IPS-15b (cell line): ENCODE results near the gene POLDIP3.

Experiments used
- H3K27me3 ChIP-seq: one replicate; pipeline ENCODE4 v1.6.1; 2013; ENCODE audit warnings: low read length; ENCODE audit not compliant: control insufficient read depth, insufficient read depth
- H3K36me3 ChIP-seq: one replicate; pipeline ENCODE4 v1.6.1; 2013; ENCODE audit warnings: low read length; ENCODE audit not compliant: control insufficient read depth, insufficient read depth
- H3K4me1 ChIP-seq: one replicate; pipeline ENCODE4 v1.6.1; 2013; ENCODE audit warnings: mild to moderate bottlenecking, low read length; ENCODE audit not compliant: control insufficient read depth, insufficient read depth
- H3K4me3 ChIP-seq: one replicate; pipeline ENCODE4 v1.5.1; 2013; ENCODE audit warnings: low read depth, low read length
- H3K9ac ChIP-seq: one replicate; pipeline ENCODE4 v1.6.1; 2013; ENCODE audit warnings: low read depth, mild to moderate bottlenecking, low read length
- H3K9me3 ChIP-seq: one replicate; pipeline ENCODE4 v1.6.1; 2013; ENCODE audit warnings: mild to moderate bottlenecking, low read length; ENCODE audit not compliant: control insufficient read depth, insufficient read depth

Gene POLDIP3

DNA sequence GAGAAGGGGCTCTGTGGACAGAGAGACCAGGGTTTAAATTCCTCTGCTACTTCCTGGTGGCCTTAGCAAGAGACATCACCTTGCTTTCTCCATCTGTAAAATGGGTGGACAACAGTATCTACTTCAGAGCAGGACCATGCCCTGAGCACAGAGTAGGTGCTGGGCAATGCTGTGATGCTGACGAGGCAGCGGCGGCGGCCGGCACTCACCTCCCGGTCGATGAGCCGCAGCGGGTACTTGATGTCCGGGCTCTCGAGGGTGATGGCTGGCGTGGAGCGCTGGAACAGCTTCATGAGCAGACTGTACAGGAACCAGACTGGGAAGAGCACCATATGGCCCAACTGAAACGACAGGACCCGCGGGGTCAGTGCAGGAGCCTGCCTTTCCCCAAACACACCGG is 21.8 kb upstream of the POLDIP3 start:
- Histone ChIP-seq H3K27me3 (no peaks in the 10 kb centered on the region), H3K4me1 (no peaks in the 10 kb centered on the region), H3K9ac (no peak overlapping the region), H3K36me3 (peaks cover 9% of the 10 kb centered on the region), H3K9me3 (no peaks in the 10 kb centered on the region), H3K4me3 (no peak overlapping the region)

DNA sequence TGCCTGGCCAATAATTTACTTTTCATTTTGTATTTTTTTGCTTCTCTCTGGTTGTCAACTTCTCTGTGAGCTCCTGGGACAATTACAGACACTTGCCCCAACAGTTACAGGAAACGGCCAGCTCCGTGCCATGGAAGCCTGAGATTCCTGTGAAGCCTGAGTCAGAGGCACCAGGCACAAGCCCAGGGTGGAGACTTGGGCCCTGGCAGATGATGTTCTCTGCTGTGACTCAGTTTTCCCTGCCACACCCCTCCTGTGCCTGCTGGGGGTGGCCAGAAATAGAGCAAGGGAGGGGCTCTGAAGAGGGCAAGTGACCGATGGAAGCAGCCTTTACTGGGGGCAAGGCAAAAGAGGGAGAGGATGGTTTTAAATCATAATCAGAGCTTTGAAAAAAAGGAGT is 20.8 kb upstream of the POLDIP3 start:
- no peak overlapping the region for H3K9ac ChIP-seq
- H3K4me1 ChIP-seq = no peaks in the 10 kb centered on the region
- no peak overlapping the region for H3K4me3 ChIP-seq
- H3K9me3 ChIP-seq = no peaks in the 10 kb centered on the region
- no peaks in the 10 kb centered on the region for H3K27me3 ChIP-seq
- H3K36me3 ChIP-seq = peaks cover 9% of the 10 kb centered on the region

- Histone ChIP-seq H3K4me1 (no peaks in the 10 kb centered on the region), H3K4me3 (no peak overlapping the region), H3K36me3 (peaks cover 17% of the 10 kb centered on the region), H3K27me3 (no peaks in the 10 kb centered on the region), H3K9ac (no peak overlapping the region), H3K9me3 (no peaks in the 10 kb centered on the region)
Measured at GRCh38 chr22:42633013-42633412, 18.3 kb upstream of the POLDIP3 start.

DNA sequence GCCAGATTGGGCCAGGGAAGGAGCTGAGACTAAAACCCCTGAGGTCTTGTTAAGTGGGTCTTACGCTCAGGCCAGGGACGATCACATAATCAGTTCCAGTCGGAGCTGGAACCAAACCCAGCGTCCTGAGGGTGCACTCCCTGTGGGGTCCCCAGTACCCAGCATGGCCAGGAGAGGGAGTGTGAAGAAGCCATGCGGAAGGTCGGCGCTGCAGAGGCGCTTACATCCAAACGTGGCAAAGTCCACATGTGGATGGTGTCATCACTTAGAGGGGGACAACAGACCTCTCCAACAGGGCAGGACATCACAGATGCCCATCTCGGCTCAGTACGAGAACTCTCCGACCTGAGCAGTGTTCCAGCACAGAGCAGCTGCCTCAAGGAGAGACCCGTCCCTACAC is 17.4 kb upstream of the POLDIP3 start:
- H3K9me3 ChIP-seq = no peaks in the 10 kb centered on the region
- H3K4me1 ChIP-seq = no peaks in the 10 kb centered on the region
- H3K9ac ChIP-seq = no peak overlapping the region
- peaks cover 25% of the 10 kb centered on the region for H3K36me3 ChIP-seq
- H3K27me3 ChIP-seq = no peaks in the 10 kb centered on the region
- H3K4me3 ChIP-seq = no peak overlapping the region

DNA sequence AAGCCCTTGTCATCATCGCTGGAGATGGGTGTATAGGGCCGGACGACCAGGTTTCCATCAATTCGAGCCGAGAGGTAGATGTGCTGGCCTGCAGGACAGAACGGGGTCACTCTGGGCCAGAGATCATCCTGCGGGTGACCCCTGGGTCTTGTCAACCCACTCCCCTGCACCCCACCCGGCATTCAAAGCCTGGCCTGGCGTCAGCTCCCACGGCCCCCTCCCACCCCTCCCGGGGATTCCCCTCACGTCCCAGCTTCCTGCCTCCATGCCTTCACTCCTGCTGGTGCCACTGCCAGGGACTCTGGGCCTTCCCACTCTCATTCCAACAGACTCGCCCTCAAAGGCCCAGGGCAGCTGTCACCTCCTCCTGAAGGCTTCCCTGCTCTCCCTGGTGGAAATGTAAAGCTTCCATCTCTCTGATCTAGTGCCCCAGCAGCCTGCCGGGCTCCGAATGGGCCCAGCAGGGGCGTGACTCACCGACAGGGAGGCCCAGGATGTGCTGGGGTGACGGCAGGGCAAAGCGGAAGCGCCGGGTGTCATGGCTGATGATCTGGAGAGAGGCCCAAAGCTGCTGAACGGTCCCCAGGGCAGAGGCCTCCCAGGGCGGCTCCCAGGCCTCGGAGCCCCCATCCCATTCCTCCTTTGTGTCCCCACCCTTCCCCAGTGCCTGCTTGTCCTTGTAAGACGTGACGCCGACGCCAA is 16.4 kb upstream of the POLDIP3 start:
- Histone ChIP-seq H3K4me3 (no peak overlapping the region), H3K9me3 (no peaks in the 10 kb centered on the region), H3K27me3 (no peaks in the 10 kb centered on the region), H3K4me1 (no peaks in the 10 kb centered on the region), H3K36me3 (peaks cover 30% of the 10 kb centered on the region), H3K9ac (no peak overlapping the region)

DNA sequence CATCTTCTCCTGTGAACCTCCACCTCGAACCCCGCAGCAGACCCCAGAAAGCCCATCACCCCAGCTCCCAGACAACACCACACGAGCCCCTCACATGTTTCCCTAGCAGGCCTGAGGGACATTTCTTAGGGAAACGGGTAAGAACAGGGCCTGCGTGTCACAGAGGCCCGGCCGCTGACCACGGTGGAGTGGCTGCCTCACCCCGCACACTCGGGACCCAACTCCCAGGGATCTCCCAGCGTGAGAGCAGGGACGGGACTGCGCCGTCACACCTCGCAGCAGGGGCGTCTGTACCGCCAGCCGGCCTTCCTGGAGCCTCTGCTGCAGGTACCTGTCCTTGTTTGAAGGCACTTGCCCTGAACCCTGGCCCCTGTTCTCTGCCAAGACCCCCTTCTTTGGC is 15.5 kb upstream of the POLDIP3 start:
- Histone ChIP-seq H3K9me3 (no peaks in the 10 kb centered on the region), H3K36me3 (peaks cover 26% of the 10 kb centered on the region), H3K4me3 (no peak overlapping the region)

DNA sequence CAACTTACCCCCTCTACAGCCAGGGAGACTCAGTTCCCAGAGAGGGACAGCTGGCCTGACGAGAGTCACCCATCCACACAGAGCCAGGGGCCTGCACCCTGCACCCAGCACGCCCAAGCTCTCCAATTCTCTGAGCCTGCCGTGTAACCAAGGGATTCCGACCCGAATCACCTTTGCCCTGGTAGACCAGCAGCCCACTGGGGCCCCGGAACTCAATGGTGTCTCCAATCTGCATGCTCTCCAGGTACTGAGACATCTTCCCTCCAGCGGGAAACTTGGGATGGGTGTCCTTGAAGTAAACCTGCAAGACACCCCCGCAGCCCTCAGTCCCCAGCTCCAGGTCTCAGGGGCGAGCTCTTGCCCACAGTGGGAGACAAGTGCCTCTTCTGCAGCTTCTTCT is 13.3 kb upstream of the POLDIP3 start:
- no peaks in the 10 kb centered on the region for H3K27me3 ChIP-seq
- H3K4me1 ChIP-seq = no peaks in the 10 kb centered on the region
- H3K4me3 ChIP-seq = no peak overlapping the region
- H3K9me3 ChIP-seq = no peaks in the 10 kb centered on the region
- H3K36me3 ChIP-seq = peaks cover 29% of the 10 kb centered on the region
- no peak overlapping the region for H3K9ac ChIP-seq

More for the DNA sequence above, 15.5 kb upstream of the POLDIP3 start:
- H3K27me3 ChIP-seq = no peaks in the 10 kb centered on the region
- H3K4me1 ChIP-seq = no peaks in the 10 kb centered on the region
- H3K9ac ChIP-seq = no peak overlapping the region

- Histone ChIP-seq H3K27me3 (no peaks in the 10 kb centered on the region), H3K9me3 (no peaks in the 10 kb centered on the region), H3K36me3 (peaks cover 32% of the 10 kb centered on the region), H3K9ac (no peak overlapping the region), H3K4me1 (no peaks in the 10 kb centered on the region), H3K4me3 (no peak overlapping the region)
Measured at GRCh38 chr22:42626951-42627625, 12.4 kb upstream of the POLDIP3 start.

GRCh38 chr22:42626431-42626830 is 11.7 kb upstream of the POLDIP3 start:
- Histone ChIP-seq H3K4me1 (no peaks in the 10 kb centered on the region), H3K9me3 (no peaks in the 10 kb centered on the region), H3K27me3 (no peaks in the 10 kb centered on the region), H3K4me3 (no peak overlapping the region), H3K36me3 (peaks cover 32% of the 10 kb centered on the region), H3K9ac (no peak overlapping the region)

DNA sequence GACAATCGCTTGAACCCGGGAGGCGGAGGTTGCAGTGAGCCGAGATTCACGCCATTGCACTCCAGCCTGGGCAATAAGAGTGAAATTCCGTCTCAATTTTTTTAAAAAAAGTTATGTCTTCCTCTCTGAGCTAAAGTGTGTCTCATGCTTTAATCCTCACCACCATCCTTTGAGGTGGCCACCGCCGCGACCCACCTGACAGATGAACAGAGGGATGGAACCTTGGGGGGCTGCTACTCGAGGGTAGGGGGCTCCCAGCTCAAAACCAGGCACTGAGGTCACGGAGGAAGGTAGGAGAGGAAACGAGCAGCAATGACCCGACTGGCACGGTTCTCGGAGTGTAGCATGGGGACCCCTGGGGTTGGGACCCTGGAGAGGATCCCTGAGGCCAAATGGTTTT is 10.7 kb upstream of the POLDIP3 start:
- H3K9ac ChIP-seq = no peak overlapping the region
- no peak overlapping the region for H3K4me3 ChIP-seq
- no peaks in the 10 kb centered on the region for H3K4me1 ChIP-seq
- H3K36me3 ChIP-seq = peaks cover 31% of the 10 kb centered on the region
- H3K9me3 ChIP-seq = no peaks in the 10 kb centered on the region
- no peaks in the 10 kb centered on the region for H3K27me3 ChIP-seq

- H3K36me3 ChIP-seq = peaks cover 27% of the 10 kb centered on the region
- no peak overlapping the region for H3K9ac ChIP-seq
Measured at GRCh38 chr22:42624551-42625106, 9.9 kb upstream of the POLDIP3 start.

More at GRCh38 chr22:42624551-42625106, 9.9 kb upstream of the POLDIP3 start:
- Histone ChIP-seq H3K4me3 (no peak overlapping the region), H3K9me3 (no peaks in the 10 kb centered on the region), H3K4me1 (no peaks in the 10 kb centered on the region), H3K27me3 (no peaks in the 10 kb centered on the region)
